ENCODE results near the gene ATM.

DNA sequence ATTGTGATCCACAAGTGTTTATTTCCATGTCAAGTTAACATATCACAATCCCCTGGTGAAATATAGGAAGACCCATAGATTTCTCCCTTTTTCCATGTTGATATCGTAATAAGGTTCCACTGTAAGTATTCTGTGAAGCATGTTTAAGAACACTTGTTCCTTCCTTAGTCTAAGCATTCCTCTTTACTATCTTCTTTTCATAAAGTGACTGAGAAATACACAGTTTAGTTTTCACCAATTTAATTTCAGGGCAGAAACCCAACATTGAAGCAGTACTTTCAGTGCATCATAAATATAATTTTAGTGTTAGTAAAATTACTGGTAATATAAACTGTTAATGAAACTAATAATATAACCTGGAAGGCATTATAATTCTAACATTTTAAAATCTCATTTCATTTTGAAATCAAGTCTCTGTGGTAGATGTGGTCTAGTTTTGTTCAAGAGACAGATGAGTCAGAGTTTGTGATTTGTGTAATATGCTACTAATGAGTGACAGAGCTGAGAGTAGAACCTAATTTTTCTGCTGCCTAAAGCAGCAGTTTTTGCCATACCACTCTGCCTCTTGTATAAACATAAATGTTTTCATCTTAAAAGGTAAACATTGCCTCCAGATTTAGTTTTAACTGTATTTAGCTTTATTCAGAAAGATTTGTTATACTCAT is 79.4 kb downstream of the ATM start:
- TF ChIP-seq, protein P1, sequence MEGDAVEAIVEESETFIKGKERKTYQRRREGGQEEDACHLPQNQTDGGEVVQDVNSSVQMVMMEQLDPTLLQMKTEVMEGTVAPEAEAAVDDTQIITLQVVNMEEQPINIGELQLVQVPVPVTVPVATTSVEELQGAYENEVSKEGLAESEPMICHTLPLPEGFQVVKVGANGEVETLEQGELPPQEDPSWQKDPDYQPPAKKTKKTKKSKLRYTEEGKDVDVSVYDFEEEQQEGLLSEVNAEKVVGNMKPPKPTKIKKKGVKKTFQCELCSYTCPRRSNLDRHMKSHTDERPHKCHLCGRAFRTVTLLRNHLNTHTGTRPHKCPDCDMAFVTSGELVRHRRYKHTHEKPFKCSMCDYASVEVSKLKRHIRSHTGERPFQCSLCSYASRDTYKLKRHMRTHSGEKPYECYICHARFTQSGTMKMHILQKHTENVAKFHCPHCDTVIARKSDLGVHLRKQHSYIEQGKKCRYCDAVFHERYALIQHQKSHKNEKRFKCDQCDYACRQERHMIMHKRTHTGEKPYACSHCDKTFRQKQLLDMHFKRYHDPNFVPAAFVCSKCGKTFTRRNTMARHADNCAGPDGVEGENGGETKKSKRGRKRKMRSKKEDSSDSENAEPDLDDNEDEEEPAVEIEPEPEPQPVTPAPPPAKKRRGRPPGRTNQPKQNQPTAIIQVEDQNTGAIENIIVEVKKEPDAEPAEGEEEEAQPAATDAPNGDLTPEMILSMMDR (IDR thresholded peaks at IDR 0.05) = no peak
- no peak for TF ChIP-seq POLR2A (IDR thresholded peaks at IDR 0.05)
